ENCODE data around the gene FAM53A. TPM values are rescaled to one million over a fixed set of nuclear protein-coding genes. Genes with fewer than 3 reads are reported as not detected.

Gene FAM53A
- total RNA-seq, 4 donors from 2014 or later: 1.2 to 18.4 (median 4.9) TPM

- ATAC-seq: peak; percentile 37
- Histone ChIP-seq H3K27me3 (no peaks in the 10 kb centered on the region), H3K4me3 (peak overlapping the region; percentile 40 to 81), H3K4me1 (peaks cover 0 to 24% (median 3%) of the 10 kb centered on the region in 3 donors), H3K9me3 (no peaks in the 10 kb centered on the region), H3K36me3 (no peaks in the 10 kb centered on the region), H3K27ac (peak overlapping the region; percentile 58 to 94 (median 89))
- TF ChIP-seq POLR2A (IDR thresholded peaks at IDR 0.05) (no peak), EP300 (IDR thresholded peaks at IDR 0.05) (no peak), POLR2AphosphoS5 (IDR thresholded peaks at IDR 0.05) (peak; percentile 63)
- TF ChIP-seq, protein P1, sequence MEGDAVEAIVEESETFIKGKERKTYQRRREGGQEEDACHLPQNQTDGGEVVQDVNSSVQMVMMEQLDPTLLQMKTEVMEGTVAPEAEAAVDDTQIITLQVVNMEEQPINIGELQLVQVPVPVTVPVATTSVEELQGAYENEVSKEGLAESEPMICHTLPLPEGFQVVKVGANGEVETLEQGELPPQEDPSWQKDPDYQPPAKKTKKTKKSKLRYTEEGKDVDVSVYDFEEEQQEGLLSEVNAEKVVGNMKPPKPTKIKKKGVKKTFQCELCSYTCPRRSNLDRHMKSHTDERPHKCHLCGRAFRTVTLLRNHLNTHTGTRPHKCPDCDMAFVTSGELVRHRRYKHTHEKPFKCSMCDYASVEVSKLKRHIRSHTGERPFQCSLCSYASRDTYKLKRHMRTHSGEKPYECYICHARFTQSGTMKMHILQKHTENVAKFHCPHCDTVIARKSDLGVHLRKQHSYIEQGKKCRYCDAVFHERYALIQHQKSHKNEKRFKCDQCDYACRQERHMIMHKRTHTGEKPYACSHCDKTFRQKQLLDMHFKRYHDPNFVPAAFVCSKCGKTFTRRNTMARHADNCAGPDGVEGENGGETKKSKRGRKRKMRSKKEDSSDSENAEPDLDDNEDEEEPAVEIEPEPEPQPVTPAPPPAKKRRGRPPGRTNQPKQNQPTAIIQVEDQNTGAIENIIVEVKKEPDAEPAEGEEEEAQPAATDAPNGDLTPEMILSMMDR (IDR thresholded peaks at IDR 0.05): no peak
- 4 to 5% methylated on average over 9 to 12 of the region's 13 CpGs for WGBS, 2 donors (ENCODE audit: low coverage in 1 of 2)
These were observed 815 bp downstream of the FAM53A start for GRCh38 chr4:1683261-1683735.

- Histone ChIP-seq H3K27ac (peak overlapping the region; percentile 58 to 94 (median 89)), H3K36me3 (no peaks in the 10 kb centered on the region), H3K27me3 (no peaks in the 10 kb centered on the region), H3K9me3 (no peaks in the 10 kb centered on the region), H3K4me1 (peaks cover 0 to 24% (median 3%) of the 10 kb centered on the region in 3 donors), H3K4me3 (peak overlapping the region; percentile 40 to 81)
- ATAC-seq: no peak
- 81 to 96% methylated on average over 4 to 10 of the region's 13 CpGs for WGBS, 2 donors (ENCODE audit: low coverage in 1 of 2)
- TF ChIP-seq, protein P1 (IDR thresholded peaks at IDR 0.05): no peak
These were observed 1.3 kb downstream of the FAM53A start for GRCh38 chr4:1682860-1683259.

DNA sequence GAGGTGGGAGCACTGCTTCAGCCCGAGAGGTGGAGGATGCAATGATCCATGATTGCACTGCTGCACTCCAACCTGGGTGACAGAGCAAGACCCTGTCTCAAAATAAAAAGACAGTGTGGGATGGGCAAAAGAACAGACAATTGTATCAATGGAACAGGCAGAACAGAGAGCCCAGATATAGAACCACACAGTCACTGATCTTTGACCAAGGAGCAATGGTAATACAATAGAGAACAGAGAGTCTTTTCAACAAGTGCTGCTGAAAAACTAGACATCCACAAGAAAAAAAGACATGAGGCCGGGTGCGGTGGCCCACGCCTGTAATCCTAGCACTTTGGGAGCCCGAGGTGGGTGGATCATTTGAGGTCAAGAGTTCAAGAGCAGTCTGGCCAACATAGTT, 5.9 kb downstream of the FAM53A start:
- no peak overlapping the region for H3K27ac ChIP-seq
- H3K4me3 ChIP-seq: no peak overlapping the region
- TF ChIP-seq, protein P1 (IDR thresholded peaks at IDR 0.05): no peak
- TF ChIP-seq POLR2AphosphoS5 (IDR thresholded peaks at IDR 0.05) (no peak), EP300 (IDR thresholded peaks at IDR 0.05) (no peak), POLR2A (IDR thresholded peaks at IDR 0.05) (no peak)
- peaks cover 0 to 5% (median 0%) of the 10 kb centered on the region in 3 donors for H3K4me1 ChIP-seq
- no peaks in the 10 kb centered on the region for H3K9me3 ChIP-seq
- no peaks in the 10 kb centered on the region for H3K36me3 ChIP-seq
- H3K27me3 ChIP-seq: no peaks in the 10 kb centered on the region
- ATAC-seq: no peak
- WGBS, 2 donors (ENCODE audit: low coverage in 1 of 2): 73 to 85% methylated on average over 4 to 5 of the region's 5 CpGs

GRCh38 chr4:1676605-1677525, 7.2 kb downstream of the FAM53A start:
- Histone ChIP-seq H3K4me3 (no peak overlapping the region), H3K27ac (no peak overlapping the region), H3K4me1 (no peaks in the 10 kb centered on the region), H3K9me3 (no peaks in the 10 kb centered on the region), H3K27me3 (no peaks in the 10 kb centered on the region), H3K36me3 (no peaks in the 10 kb centered on the region)
- ATAC-seq: no peak
- TF ChIP-seq POLR2AphosphoS5 (IDR thresholded peaks at IDR 0.05) (no peak), POLR2A (IDR thresholded peaks at IDR 0.05) (no peak), EP300 (IDR thresholded peaks at IDR 0.05) (no peak)
- TF ChIP-seq, protein P1 (IDR thresholded peaks at IDR 0.05): no peak
- 83 to 84% methylated on average over 6 to 21 of the region's 25 CpGs for WGBS, 2 donors (ENCODE audit: low coverage in 1 of 2)

- Histone ChIP-seq H3K27ac (no peak overlapping the region), H3K27me3 (no peaks in the 10 kb centered on the region), H3K9me3 (no peaks in the 10 kb centered on the region), H3K4me1 (no peaks in the 10 kb centered on the region), H3K4me3 (no peak overlapping the region), H3K36me3 (no peaks in the 10 kb centered on the region)
- TF ChIP-seq POLR2A (IDR thresholded peaks at IDR 0.05) (no peak), EP300 (IDR thresholded peaks at IDR 0.05) (no peak)
- no peak for ATAC-seq
- WGBS, 2 donors (ENCODE audit: low coverage in 1 of 2): 80 to 100% methylated on average over 1 of the region's 10 CpGs
These were observed 8.3 kb downstream of the FAM53A start for GRCh38 chr4:1675802-1676137.

Measured in gastroesophageal sphincter (tissue), 4 donors.